Measurements from ENCODE around the gene NRDC. TPM values are rescaled to one million over a fixed set of nuclear protein-coding genes. Genes with fewer than 3 reads are reported as not detected.

The NRDC gene
- total RNA-seq, 1 experiment from 2014 or later: 182 TPM

DNA sequence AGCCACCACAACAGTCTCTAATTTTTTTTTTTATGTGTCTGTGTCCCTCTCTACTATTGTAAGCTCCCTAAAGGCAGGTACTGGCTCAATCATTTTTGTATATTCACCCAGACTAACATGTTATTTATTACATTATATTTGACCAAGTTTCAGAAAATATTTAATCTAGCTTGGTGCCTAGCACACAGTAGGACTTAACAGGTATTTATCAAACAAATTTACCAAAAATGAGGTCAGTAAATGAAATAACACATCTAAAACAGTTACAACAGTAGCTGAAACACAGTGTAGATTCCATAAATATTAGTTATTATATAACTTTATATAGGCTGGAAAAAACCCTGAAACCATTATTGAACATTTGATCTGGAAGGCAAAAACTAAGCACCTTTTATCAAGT lies 2.7 kb downstream of the NRDC start:
- no peak overlapping the region for H3K9ac ChIP-seq (ENCODE audit: low read length)
- intact Hi-C loops (cut with micrococcal nuclease): no loop called here
- RAD21 ChIA-PET (ENCODE audit: low non-redundant PET in 1 of 2, low total read pairs in 2 of 2, uncharacterized antibody in 2 of 2, unreplicated experiment in 2 of 2): no interaction called here

More for the DNA sequence above, 2.7 kb downstream of the NRDC start:
- no peak overlapping the region for H3K4me2 ChIP-seq (ENCODE audit: low read length)
- no peak for DNase-seq (ENCODE audit: low read depth, low spot score)
- H3K27me3 ChIP-seq (ENCODE audit: insufficient read depth, low read length): no peaks in the 10 kb centered on the region
- ChIA-PET POLR2A (no interaction called here), CTCF (no interaction called here)
- TF ChIP-seq, protein P1, sequence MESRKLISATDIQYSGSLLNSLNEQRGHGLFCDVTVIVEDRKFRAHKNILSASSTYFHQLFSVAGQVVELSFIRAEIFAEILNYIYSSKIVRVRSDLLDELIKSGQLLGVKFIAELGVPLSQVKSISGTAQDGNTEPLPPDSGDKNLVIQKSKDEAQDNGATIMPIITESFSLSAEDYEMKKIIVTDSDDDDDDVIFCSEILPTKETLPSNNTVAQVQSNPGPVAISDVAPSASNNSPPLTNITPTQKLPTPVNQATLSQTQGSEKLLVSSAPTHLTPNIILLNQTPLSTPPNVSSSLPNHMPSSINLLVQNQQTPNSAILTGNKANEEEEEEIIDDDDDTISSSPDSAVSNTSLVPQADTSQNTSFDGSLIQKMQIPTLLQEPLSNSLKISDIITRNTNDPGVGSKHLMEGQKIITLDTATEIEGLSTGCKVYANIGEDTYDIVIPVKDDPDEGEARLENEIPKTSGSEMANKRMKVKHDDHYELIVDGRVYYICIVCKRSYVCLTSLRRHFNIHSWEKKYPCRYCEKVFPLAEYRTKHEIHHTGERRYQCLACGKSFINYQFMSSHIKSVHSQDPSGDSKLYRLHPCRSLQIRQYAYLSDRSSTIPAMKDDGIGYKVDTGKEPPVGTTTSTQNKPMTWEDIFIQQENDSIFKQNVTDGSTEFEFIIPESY (IDR thresholded peaks at IDR 0.05; ENCODE audit: extremely low read depth, insufficient replicate concordance, low read length): no peak
- TF ChIP-seq CEBPB (IDR thresholded peaks at IDR 0.05; ENCODE audit: low read depth) (no peak), ELF1 (IDR thresholded peaks at IDR 0.05; ENCODE audit: borderline replicate concordance, low read depth) (no peak), YY1 (IDR thresholded peaks at IDR 0.05; ENCODE audit: extremely low read depth, insufficient replicate concordance, low read depth, low read length) (no peak), CBX3 (IDR thresholded peaks at IDR 0.05; ENCODE audit: low read depth) (no peak), SRF (IDR thresholded peaks at IDR 0.05; ENCODE audit: low read depth) (no peak), SIN3A (IDR thresholded peaks at IDR 0.05; ENCODE audit: low read depth) (no peak)
- TF ChIP-seq, protein P2, sequence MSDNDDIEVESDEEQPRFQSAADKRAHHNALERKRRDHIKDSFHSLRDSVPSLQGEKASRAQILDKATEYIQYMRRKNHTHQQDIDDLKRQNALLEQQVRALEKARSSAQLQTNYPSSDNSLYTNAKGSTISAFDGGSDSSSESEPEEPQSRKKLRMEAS (IDR thresholded peaks at IDR 0.05): no peak
- TF ChIP-seq, protein P3, sequence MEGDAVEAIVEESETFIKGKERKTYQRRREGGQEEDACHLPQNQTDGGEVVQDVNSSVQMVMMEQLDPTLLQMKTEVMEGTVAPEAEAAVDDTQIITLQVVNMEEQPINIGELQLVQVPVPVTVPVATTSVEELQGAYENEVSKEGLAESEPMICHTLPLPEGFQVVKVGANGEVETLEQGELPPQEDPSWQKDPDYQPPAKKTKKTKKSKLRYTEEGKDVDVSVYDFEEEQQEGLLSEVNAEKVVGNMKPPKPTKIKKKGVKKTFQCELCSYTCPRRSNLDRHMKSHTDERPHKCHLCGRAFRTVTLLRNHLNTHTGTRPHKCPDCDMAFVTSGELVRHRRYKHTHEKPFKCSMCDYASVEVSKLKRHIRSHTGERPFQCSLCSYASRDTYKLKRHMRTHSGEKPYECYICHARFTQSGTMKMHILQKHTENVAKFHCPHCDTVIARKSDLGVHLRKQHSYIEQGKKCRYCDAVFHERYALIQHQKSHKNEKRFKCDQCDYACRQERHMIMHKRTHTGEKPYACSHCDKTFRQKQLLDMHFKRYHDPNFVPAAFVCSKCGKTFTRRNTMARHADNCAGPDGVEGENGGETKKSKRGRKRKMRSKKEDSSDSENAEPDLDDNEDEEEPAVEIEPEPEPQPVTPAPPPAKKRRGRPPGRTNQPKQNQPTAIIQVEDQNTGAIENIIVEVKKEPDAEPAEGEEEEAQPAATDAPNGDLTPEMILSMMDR (IDR thresholded peaks at IDR 0.05 in 2 of 3, conservative IDR thresholded peaks at IDR 0.05 in 1 of 3; ENCODE audit: borderline replicate concordance in 1 of 3, insufficient read depth in 1 of 3, low read depth in 2 of 3, low read length in 2 of 3): no peak
- no peaks in the 10 kb centered on the region for H3K9me3 ChIP-seq (ENCODE audit: control insufficient read depth in 1 of 2, insufficient read depth in 1 of 2, low read depth in 1 of 2, low read length in 2 of 2)
- H3K9me2 ChIP-seq (ENCODE audit: insufficient read depth): no peaks in the 10 kb centered on the region
- no peaks in the 10 kb centered on the region for H4K20me1 ChIP-seq (ENCODE audit: insufficient read depth)
- no peak for ATAC-seq
- no TSS peak for BruUV-seq (replicated peaks)
- no peak overlapping the region for H3K4me3 ChIP-seq (replicated peaks in 1 of 2; ENCODE audit: low read depth in 1 of 2, low read length in 2 of 2)
- peaks cover 76% of the 10 kb centered on the region for H3K79me2 ChIP-seq (ENCODE audit: insufficient read depth, low read length)
- no peak overlapping the region for H2AFZ ChIP-seq (ENCODE audit: low read depth, low read length, poor library complexity, severe bottlenecking)
- peaks cover 9 to 20% of the 10 kb centered on the region in 2 experiments; a peak in 3 of 4 replicates for H3K4me1 ChIP-seq (ENCODE audit: control insufficient read depth in 1 of 2, insufficient read depth in 2 of 2, low read length in 2 of 2)
- 0 out of 4 replicates have a peak, but pooled peaks cover 0 to 5% of the 10 kb centered on the region in 2 experiments for H3K36me3 ChIP-seq (ENCODE audit: control insufficient read depth in 1 of 2, insufficient read depth in 2 of 2, low read length in 2 of 2)
- H3K27ac ChIP-seq (ENCODE audit: low read depth, low read length): no peak overlapping the region
